Rectal smooth muscle tissue (tissue), 1 donor: ENCODE results near the gene AQP7.
"Not testable (repeated sequence)": the region's sequence is repeated elsewhere in the genome, so short reads cannot be mapped to it uniquely, and the experiment has no call there.

ENCODE experiments used
- H3K27ac ChIP-seq: one replicate; pipeline ENCODE4 v1.7.0; 2013; ENCODE audit warnings: low read depth, low read length, inconsistent platforms
- H3K27me3 ChIP-seq: one replicate; pipeline ENCODE4 v1.7.0; 2013; ENCODE audit warnings: low read length; ENCODE audit not compliant: control insufficient read depth, insufficient read depth
- H3K36me3 ChIP-seq: one replicate; pipeline ENCODE4 v1.7.0; 2013; ENCODE audit warnings: low read length; ENCODE audit not compliant: control insufficient read depth, insufficient read depth
- H3K4me1 ChIP-seq: one replicate; pipeline ENCODE4 v1.7.0; 2013; ENCODE audit warnings: low read length; ENCODE audit not compliant: control insufficient read depth, insufficient read depth
- H3K4me3 ChIP-seq: one replicate; pipeline ENCODE4 v1.7.0; 2013; ENCODE audit warnings: low read length
- H3K9ac ChIP-seq: one replicate; pipeline ENCODE4 v1.7.0; 2013; ENCODE audit warnings: low read length

The AQP7 gene

DNA sequence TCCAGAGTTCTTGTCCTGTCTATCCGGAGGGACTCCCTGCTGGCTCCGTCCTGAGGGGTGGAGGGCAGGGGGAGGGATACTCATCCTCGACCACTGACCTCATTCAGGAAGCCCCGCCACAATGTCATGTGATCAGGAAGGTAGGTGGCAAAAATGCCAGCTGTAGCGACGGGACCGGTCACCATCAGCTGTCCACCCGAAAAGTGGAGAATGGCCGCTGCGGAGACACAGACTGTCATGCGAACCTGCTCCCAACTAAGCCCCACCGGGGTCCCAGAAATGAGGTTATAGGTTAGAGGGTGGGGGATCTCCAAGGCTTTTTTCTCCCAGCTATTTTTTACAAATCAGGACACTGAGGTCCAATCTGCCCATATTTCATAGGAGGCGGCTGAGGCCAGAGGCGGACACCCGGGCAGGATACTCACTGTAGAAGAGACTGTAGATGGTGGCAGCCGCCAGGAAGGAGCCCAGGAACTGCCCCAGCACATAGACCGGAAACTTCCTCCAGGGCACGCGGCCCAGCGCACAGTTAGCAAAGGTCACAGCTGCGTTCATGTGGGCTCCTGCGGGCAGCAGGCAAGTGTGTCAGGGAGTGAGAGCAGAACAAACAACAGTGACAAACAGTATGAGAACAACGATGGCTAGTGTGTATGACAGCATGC lies 16.3 kb downstream of the AQP7 start:
- H3K27me3 ChIP-seq, H3K36me3 ChIP-seq, H3K4me3 ChIP-seq, H3K4me1 ChIP-seq, H3K27ac ChIP-seq, H3K9ac ChIP-seq: not testable (repeated sequence)

GRCh38 chr9:33385536-33385935 lies 16.8 kb downstream of the AQP7 start:
- H3K36me3 ChIP-seq, H3K9ac ChIP-seq, H3K27me3 ChIP-seq, H3K4me3 ChIP-seq, H3K4me1 ChIP-seq, H3K27ac ChIP-seq: not testable (repeated sequence)

GRCh38 chr9:33383396-33383795 lies 19.0 kb downstream of the AQP7 start:
- not testable (repeated sequence) for H3K36me3 ChIP-seq, H3K9ac ChIP-seq, H3K27me3 ChIP-seq, H3K27ac ChIP-seq, H3K4me3 ChIP-seq, H3K4me1 ChIP-seq

- not testable (repeated sequence) for H3K9ac ChIP-seq, H3K27me3 ChIP-seq, H3K36me3 ChIP-seq, H3K27ac ChIP-seq, H3K4me3 ChIP-seq, H3K4me1 ChIP-seq
These were observed 20.0 kb downstream of the AQP7 start for GRCh38 chr9:33382397-33382796.

DNA sequence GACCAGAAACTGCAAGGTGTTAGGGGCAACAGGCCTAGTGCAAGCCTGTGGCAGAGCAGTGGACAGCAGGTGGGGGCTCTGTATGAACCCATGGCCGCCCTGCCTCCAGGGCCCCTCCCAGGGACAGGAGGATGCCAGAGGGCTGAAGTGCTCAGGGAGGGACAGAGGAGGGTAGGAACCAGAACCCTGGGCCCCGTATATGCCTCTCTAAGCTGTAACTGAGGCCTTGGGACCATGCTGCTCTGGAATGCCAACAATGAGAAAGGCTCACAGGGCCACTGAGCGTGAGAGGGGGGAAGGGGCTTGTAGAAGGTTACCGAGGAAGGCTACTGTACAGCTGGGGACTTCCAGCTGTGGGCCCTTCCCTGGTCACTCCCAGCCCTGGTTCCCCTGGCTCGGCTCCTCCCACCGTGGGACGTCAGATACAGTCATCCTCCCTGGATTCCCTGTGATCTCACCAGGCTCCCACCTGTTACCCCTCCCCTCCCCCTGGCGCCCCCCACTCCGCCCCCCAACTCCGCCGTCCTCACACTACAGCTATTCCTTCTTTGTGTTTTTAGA lies 21.1 kb downstream of the AQP7 start:
- H3K9ac ChIP-seq = no peak overlapping the region
- H3K27ac ChIP-seq = no peak overlapping the region
- H3K4me3 ChIP-seq = no peak overlapping the region
- H3K4me1 ChIP-seq = no peaks in the 10 kb centered on the region
- H3K27me3 ChIP-seq = no peaks in the 10 kb centered on the region
- no peaks in the 10 kb centered on the region for H3K36me3 ChIP-seq

GRCh38 chr9:33380390-33381094 lies 21.8 kb downstream of the AQP7 start:
- H3K27me3 ChIP-seq = no peaks in the 10 kb centered on the region
- no peaks in the 10 kb centered on the region for H3K36me3 ChIP-seq
- no peak overlapping the region for H3K27ac ChIP-seq
- no peak overlapping the region for H3K9ac ChIP-seq
- H3K4me3 ChIP-seq = no peak overlapping the region
- no peaks in the 10 kb centered on the region for H3K4me1 ChIP-seq

- no peaks in the 10 kb centered on the region for H3K36me3 ChIP-seq
- H3K9ac ChIP-seq = no peak overlapping the region
- H3K4me3 ChIP-seq = no peak overlapping the region
- H3K4me1 ChIP-seq = no peaks in the 10 kb centered on the region
- no peaks in the 10 kb centered on the region for H3K27me3 ChIP-seq
- H3K27ac ChIP-seq = no peak overlapping the region
These were observed 22.5 kb downstream of the AQP7 start for GRCh38 chr9:33379666-33380389.

DNA sequence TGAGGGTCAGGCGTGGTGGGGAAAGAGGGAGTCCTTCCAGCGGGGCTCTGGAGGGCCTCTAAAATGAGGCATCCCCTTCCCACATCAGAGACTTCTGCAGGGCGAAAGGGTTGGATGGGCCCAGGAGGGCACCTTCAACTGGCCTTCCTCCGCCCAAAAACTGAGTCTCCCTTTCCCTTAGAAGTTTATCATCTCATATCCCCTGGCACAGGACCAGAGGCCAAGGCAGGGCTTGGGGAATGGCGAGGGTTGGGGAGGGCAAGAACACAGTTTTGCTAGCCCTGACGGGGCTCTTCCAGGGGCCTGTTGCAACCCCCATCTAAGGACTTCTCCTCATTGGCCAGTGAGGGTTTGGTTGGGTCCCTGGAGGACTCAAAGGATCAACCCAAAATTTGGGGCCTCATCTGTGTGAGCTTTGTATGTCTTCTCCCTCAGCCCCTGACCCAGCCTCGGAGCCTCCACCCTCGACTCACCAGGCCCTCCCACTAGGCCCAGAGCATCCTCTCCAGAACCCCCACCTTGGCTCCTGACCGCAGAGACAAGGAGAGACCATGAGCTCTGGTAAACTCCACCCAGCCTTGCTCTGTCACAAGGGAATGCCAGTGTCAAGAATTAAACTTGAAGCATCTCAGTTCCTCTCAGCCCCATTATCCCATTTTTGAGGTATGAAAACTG lies 24.1 kb downstream of the AQP7 start:
- Histone ChIP-seq H3K4me1 (no peaks in the 10 kb centered on the region), H3K27ac (no peak overlapping the region), H3K4me3 (no peak overlapping the region), H3K9ac (no peak overlapping the region), H3K27me3 (no peaks in the 10 kb centered on the region), H3K36me3 (no peaks in the 10 kb centered on the region)

GRCh38 chr9:33377089-33377715 lies 25.2 kb downstream of the AQP7 start:
- Histone ChIP-seq H3K9ac (no peak overlapping the region), H3K36me3 (no peaks in the 10 kb centered on the region), H3K4me1 (no peaks in the 10 kb centered on the region), H3K4me3 (no peak overlapping the region), H3K27me3 (no peaks in the 10 kb centered on the region), H3K27ac (no peak overlapping the region)

DNA sequence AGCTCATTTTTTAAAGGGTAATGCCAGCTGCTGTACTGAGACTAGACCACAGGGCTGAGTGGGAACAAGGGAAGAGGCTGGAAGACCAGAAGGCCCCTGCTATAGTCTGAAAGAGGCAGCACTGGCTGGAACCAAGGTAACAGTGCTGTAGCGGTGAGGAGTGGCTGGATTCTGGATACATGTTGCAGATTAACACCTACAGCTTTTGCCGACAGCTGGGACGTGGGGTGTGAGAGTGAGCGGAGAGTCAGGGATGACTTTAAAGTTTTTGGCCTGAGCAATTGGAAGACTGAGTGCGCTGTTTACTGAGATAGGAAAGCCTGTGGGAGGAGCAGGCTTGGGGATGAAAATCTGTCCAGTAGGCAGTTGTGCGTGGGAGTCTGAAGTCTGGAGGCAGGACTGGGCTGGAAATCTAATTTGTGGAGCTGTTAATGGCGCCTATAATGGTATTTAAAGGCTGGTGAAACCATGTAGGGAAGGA lies 26.5 kb downstream of the AQP7 start:
- Histone ChIP-seq H3K27ac (no peak overlapping the region), H3K9ac (no peak overlapping the region), H3K36me3 (peaks cover 7% of the 10 kb centered on the region), H3K4me1 (no peaks in the 10 kb centered on the region), H3K4me3 (no peak overlapping the region), H3K27me3 (no peaks in the 10 kb centered on the region)

GRCh38 chr9:33375238-33375840 lies 27.0 kb downstream of the AQP7 start:
- peaks cover 7% of the 10 kb centered on the region for H3K36me3 ChIP-seq
- no peaks in the 10 kb centered on the region for H3K4me1 ChIP-seq
- H3K9ac ChIP-seq = no peak overlapping the region
- H3K4me3 ChIP-seq = peak overlapping the region; percentile 40
- H3K27me3 ChIP-seq = no peaks in the 10 kb centered on the region
- H3K27ac ChIP-seq = peak overlapping the region; percentile 63
